Gastrocnemius medialis (tissue), 4 donors: ENCODE measurements around the gene SNPH.

Experiments used
- POLR2A ChIP-seq, 2 donors: fragments of 450-650 bp; IDR thresholded peaks; one replicate each; pipeline ENCODE4 v1.6.1; 2017; ENCODE audit warnings: antibody characterized with exemption in 2 of 2, mild to moderate bottlenecking in 2 of 2, moderate library complexity in 2 of 2
- TF ChIP-seq, protein P1 (sequence below), 5 experiments: fragments of 450-650 bp in 3 of 5; fragments of 200-600 bp in 2 of 5; sonication (generic) in 2 of 5; IDR thresholded peaks in 4 of 5; conservative IDR thresholded peaks in 1 of 5; 1 replicate in 4 of 5; 2 replicates in 1 of 5; pipeline ENCODE4 v1.5.1; 2016 to 2019; ENCODE audit warnings: antibody characterized with exemption in 5 of 5, mild to moderate bottlenecking in 3 of 5, moderate library complexity in 3 of 5

- TF ChIP-seq, protein P1, sequence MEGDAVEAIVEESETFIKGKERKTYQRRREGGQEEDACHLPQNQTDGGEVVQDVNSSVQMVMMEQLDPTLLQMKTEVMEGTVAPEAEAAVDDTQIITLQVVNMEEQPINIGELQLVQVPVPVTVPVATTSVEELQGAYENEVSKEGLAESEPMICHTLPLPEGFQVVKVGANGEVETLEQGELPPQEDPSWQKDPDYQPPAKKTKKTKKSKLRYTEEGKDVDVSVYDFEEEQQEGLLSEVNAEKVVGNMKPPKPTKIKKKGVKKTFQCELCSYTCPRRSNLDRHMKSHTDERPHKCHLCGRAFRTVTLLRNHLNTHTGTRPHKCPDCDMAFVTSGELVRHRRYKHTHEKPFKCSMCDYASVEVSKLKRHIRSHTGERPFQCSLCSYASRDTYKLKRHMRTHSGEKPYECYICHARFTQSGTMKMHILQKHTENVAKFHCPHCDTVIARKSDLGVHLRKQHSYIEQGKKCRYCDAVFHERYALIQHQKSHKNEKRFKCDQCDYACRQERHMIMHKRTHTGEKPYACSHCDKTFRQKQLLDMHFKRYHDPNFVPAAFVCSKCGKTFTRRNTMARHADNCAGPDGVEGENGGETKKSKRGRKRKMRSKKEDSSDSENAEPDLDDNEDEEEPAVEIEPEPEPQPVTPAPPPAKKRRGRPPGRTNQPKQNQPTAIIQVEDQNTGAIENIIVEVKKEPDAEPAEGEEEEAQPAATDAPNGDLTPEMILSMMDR (IDR thresholded peaks at IDR 0.05 in 4 of 5, conservative IDR thresholded peaks at IDR 0.05 in 1 of 5): peak in 1 of 5 experiments; percentile 5
- TF ChIP-seq POLR2A (IDR thresholded peaks at IDR 0.05): no peak
Observed at GRCh38 chr20:1334761-1335160, 68.7 kb downstream of the SNPH start.
